B cell (primary cell): ENCODE measurements around the gene KDM5B.

Experiments used
- EZH2 ChIP-seq: IDR thresholded peaks from 2 replicates; pipeline ENCODE4 v1.6.1; 2012; ENCODE audit warnings: borderline replicate concordance, low read depth, mild to moderate bottlenecking, moderate library complexity, low read length; ENCODE audit not compliant: insufficient read depth, poor library complexity, severe bottlenecking
- TF ChIP-seq, protein P1 (sequence below): fragments of 200-600 bp; IDR thresholded peaks from one replicate; pipeline ENCODE4 v1.8.0; 2022; ENCODE audit warnings: antibody characterized with exemption, mild to moderate bottlenecking

DNA sequence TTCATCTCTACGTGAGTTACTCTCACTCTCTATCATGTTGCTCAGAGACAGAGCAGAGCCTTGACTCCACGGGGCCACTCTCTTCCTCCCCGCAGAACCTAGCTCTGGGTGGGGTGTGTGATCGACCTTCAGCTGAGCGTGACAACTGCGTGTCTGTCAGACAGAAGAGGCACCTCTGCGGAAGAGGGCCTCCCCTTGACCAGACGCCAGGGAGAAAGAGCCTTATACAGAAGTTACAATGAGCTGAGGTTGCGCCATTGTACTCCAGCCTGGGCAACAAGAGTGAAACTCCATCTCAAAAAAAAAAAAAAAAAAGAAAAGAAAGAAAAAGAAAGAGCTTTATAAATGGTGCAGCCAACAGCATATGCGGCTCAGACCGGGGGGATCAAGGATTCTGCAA, 120.9 kb downstream of the KDM5B start:
- TF ChIP-seq, protein P1, sequence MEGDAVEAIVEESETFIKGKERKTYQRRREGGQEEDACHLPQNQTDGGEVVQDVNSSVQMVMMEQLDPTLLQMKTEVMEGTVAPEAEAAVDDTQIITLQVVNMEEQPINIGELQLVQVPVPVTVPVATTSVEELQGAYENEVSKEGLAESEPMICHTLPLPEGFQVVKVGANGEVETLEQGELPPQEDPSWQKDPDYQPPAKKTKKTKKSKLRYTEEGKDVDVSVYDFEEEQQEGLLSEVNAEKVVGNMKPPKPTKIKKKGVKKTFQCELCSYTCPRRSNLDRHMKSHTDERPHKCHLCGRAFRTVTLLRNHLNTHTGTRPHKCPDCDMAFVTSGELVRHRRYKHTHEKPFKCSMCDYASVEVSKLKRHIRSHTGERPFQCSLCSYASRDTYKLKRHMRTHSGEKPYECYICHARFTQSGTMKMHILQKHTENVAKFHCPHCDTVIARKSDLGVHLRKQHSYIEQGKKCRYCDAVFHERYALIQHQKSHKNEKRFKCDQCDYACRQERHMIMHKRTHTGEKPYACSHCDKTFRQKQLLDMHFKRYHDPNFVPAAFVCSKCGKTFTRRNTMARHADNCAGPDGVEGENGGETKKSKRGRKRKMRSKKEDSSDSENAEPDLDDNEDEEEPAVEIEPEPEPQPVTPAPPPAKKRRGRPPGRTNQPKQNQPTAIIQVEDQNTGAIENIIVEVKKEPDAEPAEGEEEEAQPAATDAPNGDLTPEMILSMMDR, result no peak
- no peak for TF ChIP-seq EZH2
